GM21619 (cell line): ENCODE data around the gene MIOS.

ENCODE experiments used
- ATAC-seq: cut with Tn5 transposase; IDR thresholded peaks from one replicate; pipeline ENCODE4 v1.9.1; 2021; ENCODE audit not compliant: unreplicated experiment

MIOS gene

GRCh38 chr7:7566651-7567611, at the start of gene MIOS:
Gene MIOS (plus strand): TSS chr7:7566884. CDS start chr7:7572476, 5,592 bp downstream.
- ATAC-seq = peak; percentile 70

- ATAC-seq = no peak
Measured at GRCh38 chr7:7517754-7518153, 48.9 kb upstream of the MIOS start.

GRCh38 chr7:7519056-7519455, 47.6 kb upstream of the MIOS start:
- ATAC-seq = no peak

DNA sequence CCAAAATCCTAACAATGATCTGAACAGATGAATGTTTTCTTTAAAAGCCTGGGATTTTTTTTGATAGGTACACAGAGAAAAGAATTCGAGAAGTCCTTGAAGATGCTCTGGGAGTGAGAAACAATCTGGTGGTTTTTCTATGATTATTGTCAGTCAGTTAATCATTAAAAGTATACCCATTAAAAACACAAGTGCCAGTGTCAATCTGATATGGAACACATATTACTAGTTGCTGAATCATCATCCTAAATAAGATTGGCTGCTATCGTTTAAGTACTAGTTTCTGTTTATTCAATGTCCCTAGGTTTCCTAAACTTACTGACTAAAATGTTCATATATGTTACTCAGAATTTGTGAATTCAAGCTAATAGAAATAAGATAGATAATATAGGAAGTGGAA, 47.2 kb upstream of the MIOS start:
- ATAC-seq = no peak

- no peak for ATAC-seq
Measured at GRCh38 chr7:7521259-7521658, 45.4 kb upstream of the MIOS start.

- ATAC-seq = no peak
Measured at GRCh38 chr7:7522421-7522820, 44.3 kb upstream of the MIOS start.

DNA sequence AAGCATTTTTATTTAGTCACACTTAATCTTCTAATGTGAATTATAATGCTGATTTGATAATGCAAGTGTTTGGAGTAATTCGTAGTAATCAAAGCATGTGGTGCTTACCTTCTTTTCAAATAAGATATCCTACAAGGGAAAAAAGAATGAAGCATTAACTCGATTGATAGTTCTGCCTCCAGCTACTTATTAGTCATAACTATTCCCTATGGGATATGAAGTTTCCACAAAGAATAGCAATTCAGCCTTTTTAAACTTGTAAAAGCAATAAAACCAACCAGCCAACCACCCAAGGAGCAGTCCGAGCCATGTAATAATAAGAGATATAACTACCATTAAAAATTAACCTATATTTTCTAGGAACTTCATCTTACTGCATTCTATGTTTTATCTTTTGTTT, 42.6 kb upstream of the MIOS start:
- ATAC-seq = no peak

DNA sequence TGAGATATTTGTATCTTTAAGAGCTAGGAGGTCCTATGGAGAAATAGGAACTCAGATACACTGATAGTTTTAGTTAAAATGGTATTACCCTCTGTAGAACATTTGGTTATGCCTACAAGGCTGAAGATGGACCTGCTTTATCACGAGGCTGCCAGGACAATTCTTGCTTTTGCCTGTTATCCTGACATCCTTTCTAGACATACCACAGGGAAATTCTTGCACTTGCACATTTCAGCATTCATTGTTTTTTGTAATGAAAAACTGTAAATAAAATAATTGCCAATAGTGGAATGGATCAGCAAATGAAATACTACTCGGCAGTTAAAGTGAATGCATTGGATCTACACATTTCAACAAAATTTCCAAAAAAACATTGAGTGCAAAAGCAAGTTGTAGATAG, 40.7 kb upstream of the MIOS start:
- ATAC-seq = no peak

GRCh38 chr7:7527047-7527446, 39.6 kb upstream of the MIOS start:
- no peak for ATAC-seq

DNA sequence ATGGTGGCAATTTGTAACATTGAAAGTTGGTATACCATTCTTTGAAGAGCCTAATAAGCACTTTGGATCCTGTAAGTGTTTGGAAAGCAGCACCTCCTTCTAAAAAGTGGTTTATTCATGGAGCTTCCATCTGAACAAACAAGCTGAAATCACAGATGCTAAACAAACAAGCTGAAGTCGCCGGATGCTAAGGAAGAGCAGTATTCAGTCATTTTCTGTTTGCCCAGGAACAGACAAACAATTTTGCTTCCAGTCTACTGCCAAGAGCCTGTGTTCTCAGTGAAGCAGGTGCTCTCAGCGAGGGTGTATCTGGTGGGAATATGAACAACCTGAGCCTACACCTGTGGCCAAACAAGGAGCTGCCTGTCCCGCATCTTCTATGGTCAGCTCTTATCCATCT, 37.4 kb upstream of the MIOS start:
- no peak for ATAC-seq

- no peak for ATAC-seq
Measured at GRCh38 chr7:7533831-7534430, 32.8 kb upstream of the MIOS start.

GRCh38 chr7:7535691-7536090, 31.0 kb upstream of the MIOS start, which contains the start of gene COL28A1:
Gene COL28A1 (minus strand): TSS chr7:7535873. CDS start chr7:7532875, 2,998 bp downstream.
- no peak for ATAC-seq

DNA sequence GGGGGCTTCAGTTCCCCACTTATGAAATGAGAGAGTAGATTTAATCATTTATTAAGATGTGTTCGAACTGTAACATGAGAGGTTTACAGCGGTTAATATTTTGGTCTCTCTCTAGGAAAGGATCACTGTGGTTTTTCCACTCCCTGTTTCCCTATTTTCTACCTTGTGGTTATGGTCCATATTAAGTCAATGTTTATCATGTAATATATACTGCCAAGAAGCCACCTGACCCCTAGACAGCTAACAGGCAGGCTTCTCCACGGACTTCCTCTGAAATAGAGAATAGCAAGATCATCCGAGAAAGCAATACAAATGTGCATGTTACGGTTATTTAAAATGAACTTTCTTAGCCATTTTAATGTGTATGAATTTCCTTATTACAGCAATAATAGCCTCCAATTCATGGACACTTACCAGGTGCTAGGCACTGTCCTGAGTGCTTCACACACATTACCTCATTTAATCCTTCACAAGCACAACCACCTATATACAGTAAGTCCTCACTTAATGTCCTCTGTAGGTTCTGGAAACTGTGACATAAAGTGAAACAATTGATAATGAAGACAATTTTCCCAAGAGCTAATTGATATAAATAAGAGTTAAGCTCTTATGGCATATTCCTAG, 30.2 kb upstream of the MIOS start:
- ATAC-seq = no peak

GRCh38 chr7:7537711-7538110, 29.0 kb upstream of the MIOS start:
- ATAC-seq = no peak

- no peak for ATAC-seq
Measured at GRCh38 chr7:7539152-7539551, 27.5 kb upstream of the MIOS start.

DNA sequence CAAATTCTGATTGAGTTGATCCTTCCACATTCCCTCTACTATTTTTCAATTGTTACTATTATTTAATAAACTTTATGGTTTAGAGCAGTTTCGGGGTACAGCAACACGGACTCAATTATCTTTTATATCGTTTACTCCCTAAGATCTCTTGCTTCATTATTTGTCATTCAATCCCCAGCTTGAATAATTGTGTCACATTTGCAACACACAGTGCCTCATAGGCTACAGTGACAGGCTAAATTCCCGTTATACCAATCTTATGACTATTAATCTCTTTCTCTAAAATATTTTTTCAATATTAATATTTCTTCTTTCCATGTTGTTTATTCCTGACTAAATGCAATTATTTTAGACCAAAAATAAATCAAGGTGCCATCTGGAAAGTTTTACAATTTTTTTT, 27.0 kb upstream of the MIOS start:
- no peak for ATAC-seq

DNA sequence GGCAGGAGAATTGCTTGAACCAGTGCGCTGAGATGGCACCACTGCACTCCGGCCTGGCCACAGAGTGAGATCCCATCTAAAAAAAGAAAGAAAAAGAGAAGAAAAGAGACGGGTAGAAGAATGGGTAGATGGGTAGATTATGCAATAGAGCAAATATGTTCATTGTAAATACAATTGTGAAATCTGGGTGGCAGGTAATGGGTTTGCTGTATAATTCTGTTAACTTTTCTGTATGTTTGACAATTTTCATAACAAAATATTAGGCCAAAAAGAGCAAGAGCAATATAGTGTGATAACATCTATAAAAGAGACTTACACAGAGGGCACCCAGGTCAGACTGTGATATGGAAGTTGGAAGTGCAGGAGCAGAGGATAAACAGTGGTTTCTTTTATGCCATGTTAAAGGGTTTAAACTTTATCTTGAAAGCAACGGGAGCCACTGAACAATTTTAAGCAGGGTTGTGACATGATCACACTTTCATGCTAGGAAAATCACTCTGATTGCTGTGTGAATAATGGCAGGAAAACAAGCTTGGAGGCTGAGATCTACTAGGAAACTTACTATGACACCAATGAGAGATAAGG, 24.3 kb upstream of the MIOS start:
- no peak for ATAC-seq

DNA sequence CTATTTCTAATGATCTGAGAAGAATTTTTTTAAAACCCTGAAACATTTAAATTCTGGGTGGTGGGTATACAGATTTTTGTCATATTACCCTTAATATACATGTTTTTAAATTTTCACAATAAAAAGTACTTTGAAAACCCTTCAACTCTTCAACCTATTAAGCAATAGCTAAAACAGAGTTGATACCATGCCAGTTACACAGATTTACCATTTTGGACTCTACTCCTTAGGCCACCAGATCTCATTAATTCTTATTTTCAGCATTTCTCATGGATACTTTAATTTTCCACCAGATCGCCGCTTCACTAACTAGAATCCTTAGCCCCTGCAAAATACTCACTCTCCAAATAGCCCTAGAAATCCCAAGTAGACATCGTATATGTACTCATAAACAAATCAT, 18.3 kb upstream of the MIOS start:
- no peak for ATAC-seq

- ATAC-seq = no peak
Measured at GRCh38 chr7:7550663-7551062, 16.0 kb upstream of the MIOS start.

DNA sequence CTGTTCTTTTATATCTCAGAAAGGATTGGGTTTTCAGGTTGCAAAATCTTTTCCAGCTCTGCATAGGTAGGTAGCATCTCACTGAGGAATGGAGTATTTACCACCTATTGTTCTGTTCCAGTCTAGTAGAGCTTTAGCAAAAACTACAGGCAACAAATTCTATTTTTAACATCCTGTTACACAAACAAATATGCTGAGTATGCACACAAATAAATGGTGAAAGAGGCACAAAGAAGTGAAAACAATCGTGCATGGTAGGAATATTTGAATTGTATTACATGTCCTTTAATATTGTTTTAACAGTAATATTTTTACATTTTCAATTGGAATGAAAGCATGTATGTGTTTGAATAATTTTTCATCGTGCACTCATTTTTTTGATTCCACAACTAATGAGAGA, 14.5 kb upstream of the MIOS start:
- ATAC-seq = no peak

DNA sequence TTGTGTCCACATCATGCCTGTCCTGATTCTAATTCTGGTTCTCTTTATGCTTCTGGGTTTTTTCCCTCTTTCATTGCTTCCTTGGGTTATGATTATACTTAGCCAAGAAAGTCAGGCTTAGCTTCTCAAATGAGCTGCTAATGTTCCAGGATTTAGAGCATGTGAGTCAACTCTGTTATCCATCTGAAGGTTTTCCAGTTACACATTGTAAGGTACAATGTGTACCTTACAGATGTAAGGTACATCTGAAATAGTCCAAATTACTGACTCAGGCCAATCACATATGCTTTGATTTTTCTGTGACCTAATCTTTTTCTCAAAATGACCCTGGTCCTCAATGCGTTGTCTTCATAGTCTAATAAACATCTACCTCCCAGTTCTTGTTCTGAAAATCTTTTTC, 13.3 kb upstream of the MIOS start:
- no peak for ATAC-seq

DNA sequence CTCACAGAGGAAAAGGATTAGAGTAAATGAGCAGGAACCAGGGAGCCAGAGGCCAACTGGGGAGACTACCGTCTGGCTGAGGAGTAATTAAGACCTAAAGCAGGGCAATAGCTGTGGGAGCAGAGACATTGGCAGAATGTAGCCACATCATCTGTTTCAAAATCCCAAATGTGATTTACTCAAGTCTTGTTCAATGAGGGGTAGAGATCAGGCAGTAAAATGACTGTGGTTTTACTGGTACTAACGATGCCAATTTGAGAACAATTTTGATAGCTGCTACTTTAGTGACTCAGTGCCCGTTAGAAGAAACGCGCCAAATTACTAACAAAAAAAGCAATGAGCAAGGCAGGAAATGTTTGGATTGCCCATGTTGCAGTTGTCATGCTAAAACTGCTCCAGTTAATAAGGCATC, 12.7 kb upstream of the MIOS start:
- ATAC-seq = no peak
